HG02763 (cell line): ENCODE data around the gene GPRC5B.

Experiments used
- ATAC-seq: cut with Tn5 transposase; IDR thresholded peaks from one replicate; pipeline ENCODE4 v1.9.1; 2021; ENCODE audit warnings: mild to moderate bottlenecking, moderate library complexity; ENCODE audit not compliant: unreplicated experiment

Gene GPRC5B, protein sequence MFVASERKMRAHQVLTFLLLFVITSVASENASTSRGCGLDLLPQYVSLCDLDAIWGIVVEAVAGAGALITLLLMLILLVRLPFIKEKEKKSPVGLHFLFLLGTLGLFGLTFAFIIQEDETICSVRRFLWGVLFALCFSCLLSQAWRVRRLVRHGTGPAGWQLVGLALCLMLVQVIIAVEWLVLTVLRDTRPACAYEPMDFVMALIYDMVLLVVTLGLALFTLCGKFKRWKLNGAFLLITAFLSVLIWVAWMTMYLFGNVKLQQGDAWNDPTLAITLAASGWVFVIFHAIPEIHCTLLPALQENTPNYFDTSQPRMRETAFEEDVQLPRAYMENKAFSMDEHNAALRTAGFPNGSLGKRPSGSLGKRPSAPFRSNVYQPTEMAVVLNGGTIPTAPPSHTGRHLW

DNA sequence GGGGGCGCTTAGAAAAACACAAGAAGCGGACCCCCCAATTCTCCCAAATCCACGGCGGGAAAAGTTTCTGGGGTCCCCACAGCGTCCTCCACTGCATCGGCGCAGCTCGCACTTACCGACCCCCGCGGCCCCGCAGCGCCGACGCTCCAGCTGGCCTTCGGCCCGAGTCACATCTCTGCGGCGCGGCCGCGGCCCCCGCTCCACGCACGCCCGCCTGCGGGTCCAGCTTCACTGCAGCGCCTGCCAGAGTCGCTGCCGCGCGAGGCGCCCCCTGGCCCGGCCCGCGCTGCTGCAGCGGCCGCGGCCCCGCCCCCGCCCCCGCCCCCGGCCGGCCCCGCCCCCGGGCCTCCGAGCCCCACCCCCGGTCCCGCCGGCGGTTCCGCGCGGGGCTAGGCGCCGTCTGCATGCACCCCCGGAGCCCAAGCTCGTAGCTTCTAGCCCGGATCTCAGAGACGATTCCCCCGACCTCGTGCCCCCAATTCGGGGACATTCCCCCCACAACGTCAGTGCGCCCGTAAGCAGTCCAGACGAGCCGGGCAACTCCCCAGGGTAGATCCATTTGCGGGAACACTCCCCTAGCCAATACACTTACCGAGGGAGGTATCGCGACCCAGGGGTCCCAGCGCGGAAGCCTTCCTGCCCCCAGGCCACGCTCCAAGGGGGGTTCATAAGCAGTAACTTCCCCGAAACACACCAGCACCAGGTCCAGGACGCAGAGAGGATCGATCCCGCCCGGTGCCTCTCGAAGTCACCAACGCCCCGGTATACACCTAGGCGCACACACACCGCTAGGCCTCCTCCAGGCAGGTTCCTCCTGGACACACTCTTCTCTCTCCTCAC is at the start of gene GPRC5B:
GPRC5B (minus strand) TSS at position 238 of the 840 bp plus-strand sequence. CDS start 12,003 bp downstream, outside the sequence.
- no peak for ATAC-seq

DNA sequence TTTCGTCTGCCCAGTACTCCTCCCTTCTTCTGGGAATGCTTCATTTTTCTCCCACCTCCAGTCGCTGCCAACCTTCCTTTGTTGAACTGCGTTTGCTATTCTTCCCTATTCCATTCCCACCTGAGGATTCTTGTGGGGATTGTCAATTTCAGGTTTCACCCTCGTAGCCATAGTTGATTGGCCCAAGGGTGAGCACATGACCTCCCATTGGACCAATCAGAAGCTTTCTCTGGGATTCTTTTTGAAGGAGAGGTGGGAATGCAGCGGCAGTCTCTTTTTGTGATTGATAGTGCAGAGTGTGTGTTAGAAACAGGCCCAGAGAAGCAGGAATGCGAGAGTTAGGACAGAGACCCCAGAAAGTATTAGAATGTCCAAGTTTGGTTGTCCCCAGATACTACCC is 49.1 kb upstream of the GPRC5B start:
- ATAC-seq, result no peak

DNA sequence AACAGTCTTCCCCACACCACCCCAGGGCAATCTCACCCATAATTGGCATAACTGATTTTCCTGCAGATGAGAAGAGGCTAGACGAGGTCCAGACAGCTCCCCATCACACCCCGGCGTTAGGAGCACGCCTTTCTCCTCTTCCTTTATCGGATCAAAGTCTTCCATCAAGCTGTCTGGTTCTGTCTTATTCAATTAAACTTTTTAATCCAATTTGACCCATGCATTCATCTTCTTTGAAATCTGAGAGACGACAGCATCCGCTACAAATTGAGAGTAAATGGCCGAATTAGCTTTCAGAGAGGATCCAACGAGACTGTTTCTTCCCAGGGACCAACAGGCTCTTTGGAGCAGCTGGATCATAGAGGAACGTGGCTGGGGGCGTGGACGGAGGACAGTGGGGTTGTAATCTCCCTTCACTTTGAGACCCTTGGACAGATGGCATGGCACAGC is 44.4 kb upstream of the GPRC5B start:
- ATAC-seq, result no peak

DNA sequence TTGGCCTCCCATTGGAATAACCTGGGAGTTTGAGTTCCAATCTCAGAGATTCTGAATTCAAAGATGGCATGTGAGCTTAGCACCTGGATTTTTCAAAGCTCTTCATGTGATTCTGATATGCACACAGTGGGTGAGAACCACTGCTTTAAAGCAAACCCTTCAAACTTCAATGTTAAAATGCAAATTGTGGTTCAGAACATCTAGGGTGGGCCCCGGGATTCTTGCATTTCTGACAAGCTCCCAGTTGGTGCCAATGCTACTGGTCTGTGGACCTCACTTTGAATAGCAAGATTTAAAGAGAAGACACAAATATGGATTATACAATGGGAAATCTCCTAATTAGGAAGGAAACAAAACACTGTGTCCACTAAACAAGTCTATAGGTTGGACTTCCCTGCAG is 43.8 kb upstream of the GPRC5B start:
- ATAC-seq, result no peak

DNA sequence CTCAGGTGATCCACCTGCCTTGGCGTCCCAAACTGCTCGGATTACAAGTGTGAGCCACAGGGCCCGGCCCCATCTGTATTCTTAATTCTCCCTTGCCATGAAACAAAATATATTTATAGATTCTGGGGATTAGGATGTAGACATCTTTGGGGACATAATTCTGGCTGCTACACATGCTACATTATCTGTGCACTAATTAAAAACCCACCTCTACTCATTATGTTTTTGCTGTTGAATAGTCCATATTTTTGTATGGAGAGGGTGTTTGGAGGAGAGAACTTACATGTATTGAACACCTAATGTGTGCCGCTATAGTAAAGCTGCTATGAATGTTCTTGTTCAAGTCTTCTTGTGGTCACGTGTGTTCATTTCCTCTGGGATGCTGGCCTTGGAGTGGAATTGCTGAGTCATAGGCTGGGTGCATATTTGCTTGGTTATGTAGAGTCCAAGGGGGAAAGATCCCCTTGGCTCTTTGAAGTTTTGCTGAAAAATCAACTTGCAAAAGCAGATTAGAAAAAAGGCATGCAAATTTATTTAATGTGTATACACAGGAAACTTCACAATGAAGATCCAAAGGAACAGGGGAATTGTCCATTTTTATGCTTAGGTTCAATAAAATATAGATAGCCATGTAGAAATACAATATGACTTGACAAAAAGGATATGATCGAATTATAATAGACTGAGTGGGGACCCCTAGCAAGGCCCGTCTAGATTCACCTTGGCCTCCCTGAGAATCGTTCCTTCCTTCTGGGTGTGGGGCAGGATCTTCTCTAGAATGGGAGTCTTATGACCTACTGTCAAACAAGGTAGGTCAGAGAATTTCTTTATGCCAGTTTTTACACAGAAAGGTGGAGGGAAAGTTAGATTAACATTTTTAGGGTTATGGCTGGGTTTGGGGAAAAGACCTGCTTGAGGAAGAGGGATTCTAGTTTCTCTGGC is 42.1 kb upstream of the GPRC5B start:
- no peak for ATAC-seq

DNA sequence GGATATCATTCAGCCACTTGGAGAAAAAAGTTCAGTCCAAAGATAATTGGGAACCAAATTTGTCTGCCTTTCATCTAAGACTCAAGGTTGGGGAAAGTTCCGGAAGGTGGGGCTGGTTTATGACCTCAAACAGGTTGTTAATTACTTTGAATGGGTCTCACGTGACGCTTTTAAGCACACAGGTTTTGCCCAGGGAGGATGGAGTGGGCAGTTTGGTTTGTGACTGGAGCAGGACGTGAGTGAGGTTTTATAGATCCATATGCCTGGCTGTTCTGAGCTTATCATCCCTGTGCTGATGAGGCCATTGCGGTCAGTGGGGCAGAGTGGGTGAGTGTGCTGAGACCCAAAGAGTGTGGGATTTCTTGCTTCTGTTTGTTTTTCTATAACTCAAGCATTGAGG is 38.7 kb upstream of the GPRC5B start:
- ATAC-seq, result no peak

DNA sequence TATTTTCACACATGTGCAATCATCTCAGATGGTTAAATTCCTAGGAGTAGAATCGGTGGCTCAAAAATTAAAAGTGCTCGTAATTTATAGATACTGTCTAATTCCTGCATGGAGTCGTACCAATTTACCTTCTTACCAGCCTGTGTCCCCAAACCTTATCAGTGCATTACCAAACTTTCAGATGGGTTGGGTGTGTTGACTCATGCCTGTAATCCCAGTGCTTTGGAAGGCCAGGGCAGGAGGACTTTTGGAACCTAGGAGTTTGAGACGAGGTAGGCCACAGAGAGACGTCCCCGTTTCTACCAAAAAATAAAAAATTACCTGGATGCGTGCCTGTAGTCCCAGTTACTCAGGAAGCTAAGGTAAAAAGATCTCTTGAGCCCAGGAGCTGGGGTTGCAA is 34.5 kb upstream of the GPRC5B start:
- ATAC-seq, result no peak

DNA sequence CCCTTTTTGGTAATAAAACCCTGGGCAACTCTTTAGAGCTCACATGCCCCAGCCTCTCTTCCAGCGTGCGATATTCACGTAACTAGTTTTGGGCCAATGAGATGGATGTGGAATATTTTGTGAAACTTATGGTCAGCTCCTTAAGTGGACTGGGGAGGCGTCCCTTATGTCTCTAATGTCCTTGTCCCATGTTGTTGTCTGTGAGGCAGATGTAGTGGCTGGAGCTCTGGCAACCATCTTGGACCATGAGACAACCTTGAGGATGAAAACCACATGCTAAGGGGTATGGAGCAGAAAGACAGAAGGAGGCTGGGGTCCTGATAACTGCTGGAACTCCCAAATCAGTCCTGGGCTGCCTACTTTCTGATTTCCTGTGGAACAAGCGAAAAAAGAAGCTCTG is 31.4 kb upstream of the GPRC5B start:
- no peak for ATAC-seq

DNA sequence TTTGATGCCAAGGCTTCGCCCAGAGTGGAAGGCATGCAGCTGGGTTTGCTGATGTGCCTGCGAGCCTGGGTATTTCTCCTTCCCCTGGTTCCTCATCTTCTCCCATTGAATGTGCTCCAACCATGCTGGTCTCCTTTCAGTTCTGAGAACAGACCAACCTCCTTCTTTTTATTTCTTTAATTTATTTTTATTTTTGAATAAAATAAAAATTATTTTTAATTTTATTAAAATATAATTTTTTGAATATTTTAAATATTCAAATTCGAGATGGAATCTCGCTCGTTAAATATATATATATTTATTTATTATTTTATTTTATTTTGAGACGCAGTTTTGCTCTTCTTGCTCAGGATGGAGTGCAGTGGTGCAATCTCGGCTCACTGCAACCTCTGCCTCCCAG is 30.2 kb upstream of the GPRC5B start:
- ATAC-seq, result no peak

DNA sequence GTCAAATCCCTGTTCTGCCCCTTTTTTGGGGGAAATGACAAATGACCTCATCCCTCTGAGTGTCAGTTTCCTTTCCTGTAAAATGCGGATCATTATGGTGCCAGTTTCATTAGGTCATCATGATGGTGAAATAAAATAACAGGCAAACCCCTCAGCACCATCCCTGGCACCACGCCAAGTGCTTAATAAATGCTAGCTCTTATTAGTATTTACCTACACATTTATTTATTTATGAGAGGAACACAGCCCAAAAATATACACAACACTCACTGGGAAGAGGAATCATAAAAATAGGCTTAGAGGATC is 28.6 kb upstream of the GPRC5B start:
- ATAC-seq, result no peak

DNA sequence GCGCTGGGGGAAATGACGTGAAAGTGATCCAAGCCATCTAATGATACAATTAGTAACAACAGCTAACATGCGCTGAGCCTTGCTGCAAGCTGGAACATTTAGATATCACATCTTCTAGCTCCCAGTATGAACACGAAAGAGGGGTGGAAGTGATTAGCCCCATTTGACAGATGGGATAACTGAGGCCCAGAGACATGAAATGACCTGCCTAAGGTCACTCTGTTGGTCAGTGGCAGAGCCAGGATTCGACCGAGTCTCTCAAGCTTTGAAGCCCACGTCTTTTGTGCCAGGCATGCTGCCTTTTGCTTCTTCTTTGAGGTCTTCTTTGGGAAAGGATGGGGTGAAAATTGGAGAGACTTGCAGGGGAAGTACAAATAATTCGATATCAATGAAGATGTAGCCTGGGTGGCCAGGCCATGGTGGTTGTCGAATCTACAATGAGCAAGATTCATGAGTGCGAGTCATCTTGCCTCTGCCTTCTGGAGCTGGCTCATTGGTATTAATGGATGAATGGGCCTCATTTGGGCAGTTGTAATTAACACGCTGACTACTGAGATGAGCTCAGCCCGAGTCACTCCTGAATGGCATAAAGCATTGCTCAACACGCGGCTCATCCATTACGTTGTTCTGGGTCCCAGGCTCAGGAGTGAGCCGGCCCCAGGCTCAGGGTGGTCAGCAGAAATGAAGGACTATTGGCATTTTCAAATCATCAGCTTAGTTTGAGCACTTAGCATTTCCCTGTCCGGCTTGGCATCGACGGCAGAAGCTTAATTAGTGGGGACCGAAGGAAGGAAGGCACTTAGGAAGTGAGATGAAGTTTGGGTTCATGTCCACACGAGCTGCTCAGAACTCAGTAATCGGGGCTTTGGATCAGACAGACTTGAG is 28.0 kb upstream of the GPRC5B start:
- no peak for ATAC-seq

DNA sequence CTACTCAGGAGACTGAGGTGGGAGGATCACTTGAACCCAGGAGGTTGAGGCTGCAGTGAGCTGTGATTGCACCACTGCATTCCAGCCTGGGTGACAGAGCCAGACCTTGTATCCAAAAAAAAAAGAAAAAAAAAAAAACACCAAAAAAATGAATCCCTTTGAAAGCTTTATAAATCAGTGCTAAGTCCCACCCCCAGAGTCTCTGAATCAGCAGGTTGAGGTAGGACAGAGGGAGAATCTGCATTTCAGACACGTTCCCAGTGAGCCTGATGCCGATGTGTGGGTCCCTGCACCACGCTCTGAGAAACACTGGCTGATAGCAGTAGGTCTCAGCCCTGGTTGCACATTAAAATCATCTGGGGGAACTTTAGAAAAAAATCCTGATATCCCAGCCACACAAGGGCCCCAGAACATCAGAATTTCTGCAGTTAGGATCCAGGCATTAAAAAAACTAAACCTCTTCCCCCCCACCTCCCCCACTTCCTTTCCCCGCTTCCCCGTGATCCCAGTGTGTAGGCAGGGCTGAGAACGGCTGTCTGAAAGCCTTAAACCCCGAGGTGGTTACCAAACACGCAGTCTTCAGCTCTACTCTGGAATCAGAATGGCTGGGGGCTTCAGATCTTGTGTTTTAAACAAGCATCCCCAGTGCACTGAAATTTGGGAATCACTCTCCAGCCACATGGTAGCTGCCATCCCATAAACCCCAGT is 27.3 kb upstream of the GPRC5B start:
- no peak for ATAC-seq

DNA sequence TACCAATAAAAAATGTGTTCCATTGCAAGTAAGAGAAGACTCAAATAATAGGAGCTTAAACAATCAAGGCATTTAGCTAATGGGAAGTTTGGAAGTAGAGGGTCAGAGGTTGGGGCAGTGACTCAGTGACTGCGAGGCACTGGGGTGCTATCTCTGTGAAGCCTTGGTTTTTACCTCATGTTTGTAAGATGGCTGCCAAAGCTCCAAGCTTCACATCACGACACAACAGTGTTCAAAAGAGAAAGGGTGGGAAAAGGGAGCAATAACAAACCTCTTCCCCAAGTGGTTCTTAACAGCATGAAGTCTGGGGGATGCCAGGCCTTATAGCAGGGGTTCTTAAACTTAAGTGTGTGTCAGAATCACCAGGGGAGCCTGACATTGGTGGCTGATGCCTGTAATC is 26.6 kb upstream of the GPRC5B start:
- no peak for ATAC-seq

DNA sequence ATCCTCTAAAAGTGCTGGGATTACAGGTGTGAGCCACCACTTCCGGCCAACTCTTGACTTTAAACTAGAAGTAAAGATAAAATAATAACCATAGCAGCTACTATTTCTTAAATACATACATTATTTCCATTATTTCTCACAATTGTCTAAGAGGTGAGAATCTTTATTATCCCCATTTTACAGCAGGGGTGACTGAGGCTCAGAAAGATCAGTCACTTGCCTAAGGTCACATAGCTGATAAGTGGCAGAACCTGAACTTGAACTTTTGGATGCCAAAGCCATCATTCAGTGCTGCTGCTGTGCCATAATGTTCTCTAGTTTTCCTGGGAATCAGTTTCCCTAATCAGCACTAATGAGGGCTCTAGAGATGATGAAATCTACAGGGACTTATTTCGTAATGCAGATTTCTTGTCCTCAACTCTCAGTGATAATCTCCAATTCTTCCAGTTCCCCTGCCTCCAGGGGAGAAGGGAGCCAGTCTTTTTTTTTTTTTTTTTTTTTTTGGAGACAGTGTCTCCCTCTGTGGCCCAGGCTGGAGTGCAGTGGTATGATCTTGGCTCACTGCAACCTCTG is 25.2 kb upstream of the GPRC5B start:
- ATAC-seq, result no peak

DNA sequence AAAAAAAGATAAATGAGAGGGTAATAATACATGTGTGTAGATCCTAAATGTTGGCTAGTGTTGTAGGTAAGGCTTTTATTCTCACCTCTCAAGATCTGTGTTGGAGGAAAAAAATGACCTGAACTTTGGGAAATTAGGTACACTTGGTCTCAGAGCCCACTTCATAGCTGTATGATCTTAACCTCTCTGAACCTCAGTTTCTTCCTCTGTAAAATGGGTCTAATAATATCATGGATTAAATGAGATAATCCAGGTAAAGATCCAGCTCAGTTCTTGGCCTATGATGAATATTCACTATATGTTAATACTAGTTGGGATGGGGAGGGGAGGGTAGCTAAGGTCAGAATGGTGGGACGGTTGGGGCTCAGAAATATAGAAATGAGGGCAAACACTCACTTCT is 24.3 kb upstream of the GPRC5B start:
- no peak for ATAC-seq

DNA sequence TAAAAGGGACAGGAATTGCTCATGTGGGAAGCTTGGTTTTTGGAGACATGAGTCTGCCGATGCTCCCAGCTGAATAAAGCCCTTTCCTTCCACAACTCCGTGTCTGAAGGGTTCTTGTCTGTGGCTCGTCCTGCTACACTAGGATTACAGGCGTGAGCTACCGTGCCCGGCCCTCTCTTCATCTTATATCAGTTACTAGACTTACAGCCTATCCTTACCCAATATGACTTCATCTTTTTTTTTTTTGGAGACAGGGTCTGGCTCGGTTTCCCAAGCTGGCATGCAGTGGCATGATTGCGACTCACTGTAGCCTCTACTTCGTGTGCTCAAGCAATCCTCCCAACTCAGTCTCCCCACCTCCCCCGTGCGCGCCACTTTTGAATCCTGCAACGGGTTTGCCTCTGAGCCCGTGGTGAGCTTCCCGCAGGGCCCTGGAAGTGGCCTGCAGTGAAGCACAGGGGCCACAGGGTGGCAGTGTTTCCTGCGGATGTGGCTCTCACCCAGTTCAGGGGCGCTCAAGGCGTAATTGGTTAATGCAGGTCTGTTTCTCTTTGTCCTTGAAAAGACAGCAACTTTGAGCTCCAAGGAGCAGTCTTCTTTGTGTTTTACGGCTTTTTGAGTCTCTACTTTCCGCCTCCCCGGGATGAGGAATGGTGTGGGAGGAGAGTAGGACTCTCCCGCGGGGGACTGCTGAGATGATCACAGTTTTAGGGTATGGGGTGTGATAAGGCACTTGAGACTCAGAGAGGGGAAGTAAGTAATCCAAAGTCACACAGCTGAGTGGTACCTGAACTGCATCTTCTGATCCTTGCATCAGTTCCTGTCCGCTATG is 22.7 kb upstream of the GPRC5B start:
- ATAC-seq, result no peak

DNA sequence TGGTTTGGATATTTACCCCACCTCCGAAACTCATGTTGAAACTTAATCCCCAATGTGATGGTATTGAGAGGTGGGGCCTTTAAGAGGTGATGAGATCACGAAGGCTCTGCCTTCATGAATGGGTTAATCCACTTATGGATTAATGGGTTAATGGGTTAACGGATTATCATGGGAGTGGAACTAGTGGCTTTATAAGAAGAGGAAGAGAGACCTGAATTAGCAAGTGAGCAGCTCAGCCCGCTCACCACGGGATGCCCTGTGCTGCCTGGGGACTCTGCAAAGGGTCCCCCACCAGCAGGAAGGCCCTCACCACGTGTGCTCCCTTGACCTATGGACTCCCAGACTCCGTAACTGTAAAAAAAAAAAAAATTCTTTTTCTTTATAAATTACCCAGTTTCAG is 16.5 kb upstream of the GPRC5B start:
- no peak for ATAC-seq

DNA sequence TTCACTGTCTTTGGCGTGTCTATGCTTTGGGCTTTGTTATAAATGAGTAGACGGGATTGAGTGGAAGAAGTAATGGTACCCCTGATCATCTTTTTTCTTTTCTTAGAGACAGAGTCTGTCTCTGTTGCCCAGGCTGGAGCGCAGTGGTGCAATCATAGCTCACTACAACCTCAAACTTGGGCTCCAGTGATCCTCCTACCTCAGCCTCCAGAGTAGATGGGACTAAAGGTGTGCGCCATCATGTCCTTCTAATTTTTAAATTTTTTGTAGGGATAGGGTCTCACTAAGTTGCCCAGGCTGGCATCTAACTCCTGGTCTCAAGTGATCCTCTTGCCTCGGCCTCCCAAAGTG is 14.9 kb upstream of the GPRC5B start:
- ATAC-seq, result no peak
